Activated T-cell treated with anti-CD3 and anti-CD28 coated beads, Interleukin-2, amount 50 U/mL, for 1 hour (primary cell): ENCODE data around the gene KRTAP5-3.
A peak's percentile ranks its signal among the peaks of the same experiment; 100 is the strongest.

Source experiments
- DNase-seq: peaks from one replicate; pipeline ENCODE4 v3.0.0-alpha.2; 2020

Gene KRTAP5-3

GRCh38 chr11:1642288-1643145 is 34.3 kb upstream of the KRTAP5-3 start:
- no peak for DNase-seq

GRCh38 chr11:1641096-1641495 is 32.8 kb upstream of the KRTAP5-3 start:
- DNase-seq, result no peak

GRCh38 chr11:1640076-1640946 is 32.0 kb upstream of the KRTAP5-3 start:
- peak; percentile 48 for DNase-seq

GRCh38 chr11:1639666-1640065 is 31.4 kb upstream of the KRTAP5-3 start:
- DNase-seq, result no peak

- DNase-seq, result no peak
Measured at GRCh38 chr11:1639102-1639620, 30.9 kb upstream of the KRTAP5-3 start.

GRCh38 chr11:1638344-1638743 is 30.1 kb upstream of the KRTAP5-3 start:
- no peak for DNase-seq

GRCh38 chr11:1637628-1638027 is 29.4 kb upstream of the KRTAP5-3 start:
- DNase-seq, result no peak

- DNase-seq, result no peak
Measured at GRCh38 chr11:1636291-1636950, 28.2 kb upstream of the KRTAP5-3 start.

- no peak for DNase-seq
Measured at GRCh38 chr11:1633864-1634263, 25.6 kb upstream of the KRTAP5-3 start.

GRCh38 chr11:1632053-1632714 is 23.9 kb upstream of the KRTAP5-3 start:
- no peak for DNase-seq

- no peak for DNase-seq
Measured at GRCh38 chr11:1631066-1631568, 22.9 kb upstream of the KRTAP5-3 start.

- DNase-seq, result no peak
Measured at GRCh38 chr11:1630271-1630670, 22.0 kb upstream of the KRTAP5-3 start.

GRCh38 chr11:1629326-1630185 is 21.3 kb upstream of the KRTAP5-3 start, which contains the start of gene KRTAP5-5:
KRTAP5-5 (plus strand) TSS chr11:1629775; CDS start chr11:1629841, 66 bp downstream.
- DNase-seq, result no peak

- peak; percentile 71 for DNase-seq
Measured at GRCh38 chr11:1628506-1629325, 20.5 kb upstream of the KRTAP5-3 start.

- no peak for DNase-seq
Measured at GRCh38 chr11:1625541-1625940, 17.3 kb upstream of the KRTAP5-3 start.

- DNase-seq, result no peak
Measured at GRCh38 chr11:1624621-1625020, 16.4 kb upstream of the KRTAP5-3 start.

GRCh38 chr11:1623716-1624115 is 15.5 kb upstream of the KRTAP5-3 start:
- DNase-seq, result no peak

GRCh38 chr11:1622086-1622485 is 13.8 kb upstream of the KRTAP5-3 start, which contains the start of gene KRTAP5-4:
KRTAP5-4 (minus strand) TSS chr11:1622138; CDS start chr11:1622093, 45 bp downstream.
- no peak for DNase-seq

GRCh38 chr11:1619449-1619848 is 11.2 kb upstream of the KRTAP5-3 start:
- DNase-seq, result no peak

GRCh38 chr11:1618231-1618630 is 10.0 kb upstream of the KRTAP5-3 start:
- DNase-seq, result no peak
